HG03025 (cell line): Measurements from ENCODE around the gene TNFRSF4.

ENCODE experiments used
- ATAC-seq: cut with Tn5 transposase; IDR thresholded peaks from one replicate; pipeline ENCODE4 v1.9.1; 2021; ENCODE audit warnings: mild to moderate bottlenecking, moderate library complexity; ENCODE audit not compliant: unreplicated experiment, low FRiP score

Gene TNFRSF4

DNA sequence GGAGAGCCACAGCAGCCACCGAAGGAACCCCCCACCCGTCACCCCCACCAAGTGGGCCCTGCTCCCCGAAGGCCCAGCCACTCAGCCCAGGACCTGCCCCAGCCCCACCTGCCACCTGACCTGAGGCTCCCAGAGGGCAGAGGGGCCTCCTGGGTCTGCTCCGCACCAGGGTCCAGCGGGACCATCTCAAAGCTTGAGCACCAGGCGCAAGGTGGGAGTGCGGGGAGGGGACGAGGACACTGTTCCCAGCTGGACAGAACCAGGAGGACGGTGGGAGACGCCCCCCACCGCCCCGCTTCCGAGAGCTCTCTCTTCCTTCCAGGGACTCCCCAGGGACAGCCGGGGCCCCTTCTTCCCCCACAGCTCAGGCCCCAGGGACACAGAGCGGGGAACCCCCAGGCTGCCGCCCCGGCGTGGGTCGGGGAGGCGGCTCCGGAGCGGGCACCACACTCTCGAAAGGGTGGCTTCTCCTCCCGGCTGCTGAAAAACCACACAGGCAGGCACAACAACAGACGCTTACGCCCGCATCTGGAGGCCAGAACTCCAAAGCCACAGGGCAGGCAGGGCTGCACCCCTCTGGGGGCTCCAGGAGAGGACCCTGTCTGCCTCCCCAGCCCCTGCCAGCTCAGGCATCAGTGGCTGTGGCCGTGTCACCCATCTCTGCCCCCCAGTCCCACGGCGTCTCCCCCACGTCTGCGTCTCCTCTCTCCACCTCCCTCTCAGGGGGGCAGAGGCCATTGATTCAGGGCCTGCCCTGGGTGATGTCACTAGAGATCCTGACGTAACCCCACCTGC, 42.2 kb downstream of the TNFRSF4 start:
- no peak for ATAC-seq

DNA sequence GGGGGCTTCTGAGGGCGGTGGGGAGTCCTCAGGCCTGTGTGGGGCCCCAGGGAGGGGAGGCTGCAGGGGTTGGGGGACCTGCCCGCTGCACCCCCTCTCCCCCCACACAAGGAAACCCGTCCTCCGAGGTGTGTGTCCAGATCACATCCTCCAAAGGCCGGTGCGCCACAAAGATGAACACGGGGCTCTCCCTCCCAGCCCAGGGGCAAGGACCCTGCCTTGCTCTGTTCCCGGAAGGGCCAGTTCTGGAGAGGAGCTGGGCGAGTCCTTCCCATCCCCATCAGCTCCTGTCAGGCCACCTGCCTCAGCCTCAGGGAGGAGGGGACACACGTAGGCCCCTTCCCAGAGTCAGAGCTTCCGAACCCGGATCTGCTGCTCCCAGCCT, 42.8 kb downstream of the TNFRSF4 start:
- no peak for ATAC-seq

DNA sequence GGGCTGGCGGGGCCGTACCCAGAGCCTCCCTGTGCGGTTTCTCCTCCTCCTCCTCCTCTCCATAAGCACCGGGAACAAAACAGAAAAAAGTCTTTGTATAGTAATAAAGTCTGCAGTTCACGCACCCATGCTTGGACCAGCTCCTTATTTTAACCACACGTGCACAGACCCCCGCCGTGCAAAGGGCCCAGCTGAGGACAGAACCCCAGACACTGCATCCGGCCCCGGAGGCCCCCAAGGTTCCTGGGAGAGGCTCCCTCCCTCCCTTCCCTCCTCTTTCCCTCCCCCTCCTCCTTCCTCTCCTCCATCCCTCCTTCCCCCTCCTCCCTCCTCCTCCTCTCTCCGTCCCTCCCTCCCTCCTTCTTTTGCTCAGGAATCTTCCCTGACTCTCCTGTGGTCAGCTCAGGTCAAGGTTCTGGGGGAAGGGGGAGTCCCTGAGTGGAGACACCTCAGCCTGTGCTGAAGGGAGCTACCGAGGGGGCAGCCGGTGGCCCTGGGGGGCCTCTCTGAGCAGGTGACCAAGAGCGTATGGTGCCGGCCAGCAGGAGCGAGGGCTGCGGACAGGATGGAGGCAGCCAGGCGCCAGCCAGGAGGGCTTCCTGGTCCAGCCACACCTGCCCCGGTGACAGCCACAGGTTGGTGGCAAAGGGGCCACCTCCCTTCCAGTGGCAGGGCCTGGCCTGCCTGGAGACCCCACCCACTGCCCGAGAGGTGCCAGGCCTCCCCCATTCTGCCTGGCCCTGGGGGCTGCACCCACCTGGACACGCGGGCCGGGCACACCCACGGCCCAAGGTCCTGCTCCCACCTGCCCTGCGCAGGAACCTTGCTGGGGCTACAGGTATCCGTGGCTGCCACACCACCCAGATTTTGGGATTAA, 43.5 kb downstream of the TNFRSF4 start:
- no peak for ATAC-seq

DNA sequence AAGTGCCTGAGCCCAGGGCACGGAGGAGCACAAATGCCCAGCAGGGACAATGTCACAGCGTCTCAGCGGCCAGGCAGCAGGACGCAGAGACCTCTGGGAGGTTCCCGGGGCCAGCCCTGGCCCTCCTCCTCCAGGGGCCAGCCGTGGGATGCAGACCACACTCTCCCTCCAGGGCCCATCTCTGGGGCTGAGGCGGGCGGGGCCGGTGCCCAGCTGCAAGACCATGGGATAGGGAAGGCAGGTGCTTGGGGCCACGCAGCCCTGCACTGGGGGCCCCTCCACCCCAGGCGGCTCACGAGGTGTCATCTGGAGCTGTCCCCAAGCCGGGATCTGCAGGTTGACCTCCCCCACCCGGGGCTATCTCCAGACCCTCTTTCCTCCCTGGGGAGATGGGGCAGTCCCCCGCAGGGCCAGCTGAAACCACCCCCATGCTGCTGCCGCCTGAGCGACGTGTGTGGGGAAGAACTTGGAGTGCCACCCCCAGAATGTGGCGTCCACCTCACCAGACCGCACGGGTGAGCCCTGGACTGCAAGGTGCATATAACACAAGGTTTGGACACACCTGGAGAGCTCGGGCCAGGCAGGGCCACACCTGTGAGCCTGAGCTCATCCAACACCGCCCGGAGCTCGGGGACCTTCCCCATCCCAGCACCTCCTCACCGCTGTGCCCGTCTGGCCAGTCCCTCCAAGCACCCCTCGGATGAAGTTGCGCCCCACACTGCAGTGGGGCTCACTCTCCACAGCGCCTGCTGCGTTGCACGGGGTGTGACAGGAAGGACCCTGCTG, 44.3 kb downstream of the TNFRSF4 start:
- ATAC-seq: no peak

DNA sequence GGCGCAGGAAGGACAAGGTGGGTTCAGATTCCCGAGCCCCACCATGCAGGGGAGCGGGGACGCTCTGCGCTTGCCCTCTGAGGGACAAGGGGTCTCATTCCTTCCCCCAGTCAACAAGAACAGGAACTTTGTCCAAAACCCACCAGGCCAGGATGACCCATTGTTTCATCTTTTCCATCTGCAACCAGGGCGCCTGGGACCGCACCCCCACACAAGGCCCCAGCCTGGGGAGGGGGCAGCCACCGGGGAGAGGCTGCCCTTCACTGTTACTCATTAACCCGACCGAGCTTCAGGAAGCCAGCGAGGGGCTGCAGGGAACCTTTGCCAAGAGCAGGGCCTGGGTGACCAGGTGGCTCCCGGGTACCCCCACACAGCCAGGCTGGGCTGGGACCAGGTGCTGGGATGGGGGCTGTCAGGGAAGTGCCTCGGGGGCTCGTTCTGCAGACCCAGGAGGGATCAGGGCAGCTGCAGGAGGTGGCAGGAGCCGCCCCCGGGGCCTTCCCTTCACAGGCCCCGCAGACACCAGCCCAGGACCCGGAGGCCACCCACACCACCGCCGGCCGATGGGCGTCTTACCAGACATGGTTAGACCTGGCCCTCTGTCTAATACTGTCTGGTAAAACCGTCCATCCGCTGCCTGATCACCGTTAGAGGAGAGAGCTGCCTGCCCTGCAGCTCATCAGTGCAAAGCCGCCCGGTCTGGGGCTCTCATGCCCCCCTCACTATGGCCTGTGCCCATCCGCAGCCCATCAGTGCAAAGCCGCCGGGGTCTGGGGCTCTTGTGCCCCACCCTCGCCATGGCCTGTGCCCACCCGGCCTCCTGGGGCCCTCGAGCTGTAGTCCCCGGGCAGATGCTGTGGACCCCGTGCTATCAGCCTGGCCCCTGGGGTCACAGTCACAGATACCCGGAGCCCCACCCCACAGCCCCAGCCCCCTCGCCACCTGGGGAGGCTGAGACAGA, 45.2 kb downstream of the TNFRSF4 start:
- no peak for ATAC-seq

DNA sequence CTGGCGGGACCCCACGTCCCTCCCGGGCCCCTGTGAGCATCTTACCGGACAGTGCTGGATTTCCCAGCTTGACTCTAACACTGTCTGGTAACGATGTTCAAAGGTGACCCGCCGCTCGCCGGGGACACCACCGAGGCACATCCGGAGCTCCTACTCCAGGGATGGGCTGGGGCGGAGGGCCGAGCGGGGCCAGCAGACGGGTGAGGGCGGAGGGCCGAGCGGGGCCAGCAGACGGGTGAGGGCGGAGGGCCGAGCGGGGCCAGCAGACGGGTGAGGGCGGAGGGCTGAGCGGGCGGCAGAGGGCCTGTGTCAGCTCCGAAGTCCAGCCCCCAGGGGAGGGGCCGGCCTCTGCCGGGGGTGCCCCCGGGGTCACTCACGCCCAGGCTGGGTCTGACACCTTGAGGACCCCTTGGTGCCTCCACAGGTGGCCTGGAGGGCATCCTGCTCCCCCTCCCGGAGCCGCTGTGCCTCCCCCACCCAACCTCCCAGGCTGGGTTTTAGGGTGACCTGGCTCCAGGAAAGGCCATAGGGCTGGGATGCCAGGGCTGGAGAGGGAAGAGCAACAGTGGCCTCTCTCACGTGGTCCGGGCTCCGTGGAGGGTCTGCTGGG, 46.0 kb downstream of the TNFRSF4 start:
- no peak for ATAC-seq

DNA sequence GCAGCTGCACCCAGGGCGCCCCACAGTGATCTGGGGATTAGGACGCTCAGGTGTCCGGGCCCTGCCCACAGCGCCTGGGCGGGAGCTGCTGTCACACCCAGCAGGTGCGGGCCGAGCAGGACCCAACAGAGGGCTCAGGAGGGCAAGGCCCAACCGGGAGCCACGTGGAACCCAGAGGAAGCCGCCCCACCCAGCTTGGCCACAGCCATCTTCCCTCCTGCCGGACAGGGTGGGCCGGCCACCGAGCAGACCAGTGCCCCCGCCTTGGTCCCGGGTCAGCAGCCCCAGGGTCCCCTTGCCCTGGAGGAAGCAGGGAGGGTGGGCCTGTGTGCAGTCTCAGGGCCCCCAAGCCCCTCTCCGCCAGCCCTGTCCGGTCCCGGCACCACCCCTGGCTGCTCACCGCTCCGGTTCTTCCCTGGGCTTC, 46.5 kb downstream of the TNFRSF4 start:
- no peak for ATAC-seq

DNA sequence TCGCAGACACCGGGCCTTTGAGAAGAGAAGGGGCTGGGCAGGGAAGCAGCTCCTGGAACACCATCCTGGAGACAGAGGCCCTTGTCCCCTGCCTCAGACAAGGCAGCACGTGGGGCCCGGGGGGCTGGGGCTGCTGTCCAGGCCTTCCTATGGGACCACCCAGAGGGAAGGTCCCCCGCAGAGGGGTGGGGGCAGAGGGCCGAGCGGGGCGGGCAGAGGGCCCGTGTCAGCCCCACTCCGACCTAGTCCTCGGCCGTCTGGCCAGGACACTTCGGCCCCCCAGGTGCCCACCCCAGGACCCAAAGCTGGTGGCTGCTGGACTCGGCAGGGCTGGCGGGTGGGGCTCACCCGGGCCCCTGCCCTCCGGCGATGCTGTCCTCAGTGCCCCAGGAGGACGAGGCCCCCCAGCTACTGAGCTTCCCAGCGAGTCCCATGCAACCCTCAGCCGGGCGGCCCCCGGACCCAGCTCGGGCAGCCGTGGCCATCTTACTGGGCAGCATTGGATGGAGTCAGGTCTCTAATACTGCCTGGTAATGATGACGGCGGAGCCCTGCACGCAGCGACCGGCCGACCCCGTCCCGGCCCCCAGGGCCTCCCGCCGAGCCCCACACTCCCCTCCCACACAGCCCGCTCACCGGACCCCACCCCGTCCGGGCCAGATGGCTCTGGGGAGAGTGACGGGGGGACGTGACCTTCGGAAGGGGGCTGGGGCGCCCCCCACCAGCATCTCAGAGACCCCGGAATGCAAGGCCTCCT, 47.1 kb downstream of the TNFRSF4 start:
- no peak for ATAC-seq

DNA sequence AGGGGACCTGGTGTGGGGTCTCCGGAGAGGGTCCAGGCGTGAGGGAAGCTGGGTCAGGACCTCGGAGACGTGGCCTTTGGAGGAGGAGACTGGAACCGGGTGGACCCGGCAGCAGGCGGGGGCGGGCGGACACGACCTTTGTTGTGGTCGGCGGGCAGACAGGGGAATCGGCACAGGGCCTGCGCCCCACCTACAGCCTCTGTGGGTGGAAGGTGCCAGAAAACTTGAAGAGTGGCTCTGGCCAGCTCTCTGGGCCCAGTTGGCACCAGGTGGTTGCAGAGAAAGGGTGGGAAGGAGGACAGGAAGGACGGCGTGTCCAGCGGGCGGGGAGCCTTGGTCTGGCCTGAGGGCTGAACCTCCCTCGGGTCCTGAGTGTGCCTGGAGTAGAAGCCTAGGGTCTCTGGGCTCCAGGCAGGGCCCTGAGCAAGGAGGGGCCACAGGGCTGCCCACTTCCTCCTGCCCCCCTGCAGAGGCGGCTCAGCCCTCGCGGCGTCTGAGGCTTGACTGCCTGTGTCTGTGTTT, 48.0 kb downstream of the TNFRSF4 start:
- ATAC-seq: no peak

DNA sequence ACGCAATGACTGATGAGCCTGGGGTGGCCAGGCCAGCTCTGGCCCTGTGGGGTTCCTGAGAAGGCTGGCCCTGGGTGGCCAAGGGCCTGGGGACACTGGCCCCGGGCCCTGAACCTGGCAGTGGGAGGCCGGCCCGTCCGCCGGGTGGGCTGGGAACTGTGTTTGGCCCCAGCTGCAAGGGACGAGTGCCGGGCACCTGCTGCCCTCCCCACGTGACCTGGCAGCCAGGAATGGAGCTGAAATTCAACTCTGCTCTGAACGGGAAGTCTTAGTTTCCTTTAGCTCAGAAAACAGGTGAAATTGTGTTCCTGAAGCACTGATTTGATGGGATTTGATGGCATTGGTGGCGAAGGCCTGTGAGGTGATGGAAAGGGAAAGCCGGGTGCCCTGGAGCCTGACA, 48.5 kb downstream of the TNFRSF4 start:
- no peak for ATAC-seq

DNA sequence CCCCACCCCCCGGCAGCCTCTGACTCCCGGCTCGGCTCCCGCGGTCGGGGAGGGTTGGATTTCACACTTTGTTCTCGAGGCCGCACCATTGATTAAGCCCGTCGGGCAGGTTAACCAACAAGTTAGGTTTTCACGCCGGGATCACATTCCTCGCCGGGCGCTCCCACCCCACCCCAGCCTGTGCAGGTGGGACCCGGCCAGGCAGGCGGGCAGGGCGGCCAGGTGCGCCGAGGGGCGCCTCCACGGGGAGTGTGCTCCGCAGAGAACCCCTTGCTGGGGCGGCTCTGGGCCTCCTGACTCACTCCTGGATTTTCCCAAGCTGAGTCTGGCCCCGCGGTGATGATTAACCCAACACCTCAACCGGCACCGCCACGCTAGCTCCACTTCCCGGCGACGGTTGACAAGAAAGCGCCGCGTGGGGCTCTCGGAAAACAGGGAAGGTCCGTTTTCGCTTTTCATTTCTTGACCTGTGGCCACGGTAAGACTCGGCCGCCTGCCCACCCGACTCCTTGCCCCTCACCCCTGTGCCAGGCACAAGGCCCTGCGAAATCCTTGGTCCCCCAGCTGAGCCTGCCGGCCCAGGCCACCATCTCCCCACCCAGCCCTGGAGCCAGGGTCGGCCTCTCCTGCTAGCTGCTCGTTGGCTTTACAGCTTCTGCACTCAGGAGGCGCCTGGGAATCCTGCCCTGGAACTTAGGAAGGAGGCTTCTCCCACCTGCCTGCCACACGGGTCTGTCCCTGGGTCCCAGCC, 49.1 kb downstream of the TNFRSF4 start:
- no peak for ATAC-seq

DNA sequence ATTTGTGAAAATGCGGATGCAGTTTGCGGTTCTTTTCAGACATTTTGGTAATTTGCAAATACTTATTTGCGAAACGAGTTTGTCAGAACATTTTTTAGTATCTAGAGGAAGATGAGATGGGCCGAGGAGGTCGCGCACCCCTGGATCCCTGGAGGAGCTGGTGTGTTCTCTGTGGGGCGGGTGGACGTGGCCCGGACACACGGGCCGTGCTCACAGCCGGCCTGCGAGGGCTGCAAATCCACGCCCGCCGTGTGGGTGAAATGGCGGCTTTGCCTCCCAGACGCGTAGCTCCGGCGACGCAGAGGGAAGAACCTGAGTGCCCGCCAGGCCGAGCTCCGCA, 49.6 kb downstream of the TNFRSF4 start:
- no peak for ATAC-seq

DNA sequence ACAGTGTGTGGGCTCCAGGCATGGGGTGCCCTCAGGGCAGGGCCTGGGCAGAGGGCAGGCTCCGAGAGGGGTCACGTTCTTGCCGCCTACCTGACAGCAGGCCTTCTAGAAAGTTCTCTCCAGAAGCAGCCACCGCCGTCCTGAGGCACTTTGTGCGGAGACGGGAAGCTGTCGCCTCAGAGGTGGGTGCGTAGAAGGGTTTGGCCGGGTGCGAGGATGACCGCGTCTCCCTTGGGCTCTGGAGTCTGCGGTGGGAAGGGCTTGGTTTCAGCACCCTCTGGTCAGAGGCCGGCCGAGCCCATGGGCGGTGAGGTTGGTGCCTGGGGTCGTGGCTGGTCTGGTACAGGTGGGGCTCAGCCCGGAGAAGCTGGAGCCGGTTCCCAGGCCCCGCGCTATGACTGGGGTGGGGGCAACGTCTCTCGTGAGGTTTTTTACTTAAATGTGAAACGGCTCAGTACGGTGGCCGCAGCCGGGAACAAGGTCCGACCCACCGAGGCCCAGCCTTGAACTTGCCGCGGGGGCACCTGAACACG, 50.3 kb downstream of the TNFRSF4 start:
- ATAC-seq: no peak

DNA sequence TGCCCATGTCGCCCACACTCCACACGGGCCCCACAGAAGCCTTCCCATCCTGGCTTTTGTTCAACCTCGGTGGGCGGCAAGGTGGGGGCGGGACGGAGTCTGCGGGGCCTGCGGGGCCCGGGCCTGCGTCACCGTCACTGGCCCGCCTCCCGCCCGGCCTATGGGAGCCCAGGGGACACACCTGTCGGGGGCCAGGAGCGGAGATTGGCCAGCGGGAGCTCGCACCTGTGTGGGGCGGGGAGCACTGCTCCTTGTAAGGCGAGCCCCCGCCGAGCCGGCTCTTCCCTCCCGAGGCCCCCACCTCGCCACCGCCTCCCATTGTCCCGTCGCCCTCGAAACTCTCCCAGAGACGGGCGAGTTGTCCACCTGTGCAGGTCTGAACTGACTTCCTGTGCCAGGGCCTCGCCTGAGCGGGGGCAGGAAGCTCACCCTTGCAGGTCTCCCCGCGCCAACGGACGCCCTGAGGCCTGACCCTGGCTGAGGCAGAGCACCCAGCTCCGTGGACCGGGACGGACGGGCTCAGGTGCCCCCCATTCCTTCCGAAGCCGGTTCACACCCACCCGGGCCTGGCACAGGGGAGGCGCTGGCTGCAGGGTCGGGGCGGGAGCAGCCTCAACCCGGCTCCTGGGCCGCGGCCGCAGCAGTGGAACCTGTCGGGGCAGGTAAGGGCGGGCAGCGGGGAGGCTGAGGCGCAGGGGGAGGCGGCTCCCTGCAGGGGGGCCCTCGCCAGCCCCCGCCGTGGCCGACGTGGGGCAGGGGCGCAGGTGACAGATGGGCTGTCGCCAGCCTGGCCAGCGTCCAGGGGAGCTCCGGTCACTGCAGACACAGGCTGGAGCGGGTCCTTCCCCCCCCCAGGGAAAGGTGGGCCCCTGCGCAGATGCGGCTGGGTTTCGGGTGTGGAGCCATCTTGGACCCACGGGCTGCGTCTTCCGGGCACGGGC, 51.1 kb downstream of the TNFRSF4 start:
- ATAC-seq: no peak

DNA sequence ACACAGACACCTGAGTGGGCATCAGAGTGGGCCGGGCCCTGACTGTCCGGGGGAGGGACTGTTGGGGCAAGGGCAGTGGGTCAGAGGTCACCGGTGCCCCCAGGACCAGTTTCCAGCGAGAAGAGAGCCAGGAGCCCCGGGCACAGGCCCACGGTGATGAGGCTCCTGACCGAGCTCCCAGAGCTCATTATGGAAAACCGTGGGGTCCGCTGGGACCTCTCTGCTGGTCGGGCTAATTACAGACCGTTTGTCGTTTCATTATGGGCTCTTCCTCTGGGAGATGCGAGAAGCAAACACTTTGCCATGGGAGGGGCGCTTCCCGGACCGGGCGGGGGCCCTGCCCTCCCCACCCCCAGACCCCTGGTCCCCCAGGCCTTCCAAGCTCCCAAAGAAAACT, 52.3 kb downstream of the TNFRSF4 start:
- no peak for ATAC-seq
